Activated CD4-positive, alpha-beta T cell treated with anti-CD3 and anti-CD28 coated beads, Interleukin-2, Interleukin-6, amounts not matched to agents 100 ng/mL and 50 ng/mL, durations not matched to agents 16 hours and 8 hours (primary cell): ENCODE data around the gene CEP97.
"Not testable (repeated sequence)": the region's sequence is repeated elsewhere in the genome, so short reads cannot be mapped to it uniquely, and the experiment has no call there.

Experiments
- DNase-seq: peaks from one replicate; pipeline ENCODE4 v3.0.0-alpha.2; 2020

The CEP97 gene

DNA sequence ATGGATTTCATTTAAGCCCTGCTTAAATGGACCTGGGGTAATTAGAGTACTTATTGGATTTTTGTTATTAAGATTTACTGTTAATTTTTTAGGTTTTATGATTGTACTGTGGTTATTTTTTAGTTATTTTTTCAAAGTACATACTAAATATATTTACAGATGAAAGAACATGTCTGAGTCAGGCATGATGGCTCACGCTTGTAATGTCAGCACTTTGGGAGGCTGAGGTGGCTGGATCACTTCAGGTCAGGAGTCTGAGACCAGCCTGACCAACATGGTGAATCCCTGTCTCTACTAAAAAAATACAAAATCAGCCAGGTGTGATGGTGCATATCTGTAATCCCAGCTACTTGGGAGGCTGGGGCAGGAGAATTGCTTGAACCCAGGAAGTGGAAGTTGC is 21.7 kb upstream of the CEP97 start:
- DNase-seq: no peak

DNA sequence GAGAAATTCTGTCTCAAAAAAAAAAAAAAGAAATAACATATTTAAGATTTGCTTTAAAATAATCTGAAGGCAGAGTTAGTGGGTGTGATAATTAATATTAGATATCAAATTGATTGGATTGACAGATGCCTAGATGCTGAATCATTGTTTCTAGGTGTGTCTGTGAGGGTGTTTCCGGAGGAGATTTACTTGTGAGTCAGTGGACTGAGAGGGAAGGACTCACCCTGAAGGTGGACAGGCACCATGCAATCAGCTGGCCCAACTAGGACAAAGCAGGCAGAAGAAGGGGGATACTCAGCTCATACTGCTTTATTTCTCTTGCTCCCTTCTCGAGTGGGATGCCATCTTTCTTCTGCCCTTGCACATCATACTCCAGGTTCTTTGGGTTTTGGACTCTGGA is 21.2 kb upstream of the CEP97 start:
- DNase-seq: no peak

DNA sequence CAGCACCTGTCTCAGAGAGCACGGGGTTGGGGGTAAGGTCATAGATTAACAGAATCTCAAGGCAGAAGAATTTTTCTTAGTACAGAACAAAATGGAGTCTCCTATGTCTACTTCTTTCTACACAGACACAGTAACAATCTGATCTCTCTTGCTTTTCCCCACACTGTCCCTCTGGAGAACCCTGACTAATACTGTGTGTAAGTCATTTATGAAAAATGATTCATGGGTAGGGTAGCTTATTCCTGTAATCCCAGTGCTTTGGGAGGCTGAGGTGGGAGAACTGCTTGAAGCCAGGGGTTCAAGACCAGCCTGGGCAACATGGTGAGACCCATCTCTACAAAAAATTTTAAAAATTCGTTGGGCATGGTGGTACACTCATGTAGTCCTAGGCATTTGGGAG is 19.8 kb upstream of the CEP97 start:
- not testable (repeated sequence) for DNase-seq

DNA sequence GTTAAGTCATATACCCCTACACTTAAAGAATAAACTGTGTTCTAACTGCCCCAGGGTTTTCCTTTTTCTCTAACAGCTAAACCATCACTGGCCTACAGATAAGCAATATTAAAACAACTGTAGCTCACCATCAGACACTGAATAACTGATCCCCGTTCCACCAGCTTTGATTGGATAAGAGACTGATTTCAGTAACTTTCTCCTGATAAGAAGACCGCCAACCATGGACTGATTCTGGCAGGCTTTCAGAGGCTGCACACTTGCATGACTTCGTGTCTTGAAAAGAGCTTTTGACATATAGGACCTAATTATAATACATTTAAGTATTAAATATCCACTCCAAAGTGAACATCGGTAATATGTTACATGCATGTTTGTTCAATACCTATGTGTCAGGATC is 15.3 kb upstream of the CEP97 start:
- no peak for DNase-seq

DNA sequence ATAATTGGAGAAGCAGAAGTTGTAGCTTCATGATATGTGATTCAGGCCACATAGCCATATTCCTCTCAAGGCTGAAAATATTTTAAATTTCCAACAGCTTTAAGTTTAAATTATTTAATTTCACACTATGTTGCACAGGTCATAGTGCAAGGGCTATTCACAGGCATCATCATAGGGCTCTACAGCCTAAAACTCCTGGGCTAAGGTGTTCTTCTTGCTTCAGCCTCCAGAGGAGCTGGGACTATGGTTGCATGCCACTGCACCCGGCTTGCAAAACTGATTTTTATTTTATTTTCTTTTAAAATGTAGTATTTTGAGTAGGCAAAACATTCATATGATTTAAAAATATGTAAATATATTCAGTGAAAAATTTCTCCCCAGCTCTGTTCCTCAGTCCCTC is 6.0 kb upstream of the CEP97 start:
- no peak for DNase-seq

DNA sequence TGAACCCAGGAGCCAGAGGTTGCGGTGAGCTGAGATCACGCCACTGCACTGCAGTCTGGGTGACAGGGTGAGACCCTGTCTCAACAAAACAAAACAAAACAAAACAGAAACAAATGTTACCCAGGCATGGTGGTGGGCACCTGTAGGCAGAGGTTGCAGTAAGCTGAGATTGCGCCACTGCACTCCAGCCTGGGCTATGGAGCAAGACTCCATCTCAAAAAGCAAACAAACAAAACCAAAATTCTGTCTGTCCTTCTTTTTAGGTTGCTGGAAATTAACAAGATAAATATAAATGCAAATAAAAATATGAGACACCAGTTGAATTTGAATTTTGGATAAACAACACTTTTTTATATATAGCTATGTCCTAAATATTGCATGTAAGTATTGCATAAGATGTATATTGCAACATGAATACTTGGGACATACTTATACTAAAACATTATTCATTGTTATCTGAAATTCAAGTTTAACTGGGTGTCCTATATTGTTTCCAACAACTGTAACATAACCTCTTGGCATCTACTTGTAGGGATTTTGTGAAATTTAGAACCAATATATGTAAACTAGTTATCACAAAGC is 4.7 kb upstream of the CEP97 start:
- no peak for DNase-seq

DNA sequence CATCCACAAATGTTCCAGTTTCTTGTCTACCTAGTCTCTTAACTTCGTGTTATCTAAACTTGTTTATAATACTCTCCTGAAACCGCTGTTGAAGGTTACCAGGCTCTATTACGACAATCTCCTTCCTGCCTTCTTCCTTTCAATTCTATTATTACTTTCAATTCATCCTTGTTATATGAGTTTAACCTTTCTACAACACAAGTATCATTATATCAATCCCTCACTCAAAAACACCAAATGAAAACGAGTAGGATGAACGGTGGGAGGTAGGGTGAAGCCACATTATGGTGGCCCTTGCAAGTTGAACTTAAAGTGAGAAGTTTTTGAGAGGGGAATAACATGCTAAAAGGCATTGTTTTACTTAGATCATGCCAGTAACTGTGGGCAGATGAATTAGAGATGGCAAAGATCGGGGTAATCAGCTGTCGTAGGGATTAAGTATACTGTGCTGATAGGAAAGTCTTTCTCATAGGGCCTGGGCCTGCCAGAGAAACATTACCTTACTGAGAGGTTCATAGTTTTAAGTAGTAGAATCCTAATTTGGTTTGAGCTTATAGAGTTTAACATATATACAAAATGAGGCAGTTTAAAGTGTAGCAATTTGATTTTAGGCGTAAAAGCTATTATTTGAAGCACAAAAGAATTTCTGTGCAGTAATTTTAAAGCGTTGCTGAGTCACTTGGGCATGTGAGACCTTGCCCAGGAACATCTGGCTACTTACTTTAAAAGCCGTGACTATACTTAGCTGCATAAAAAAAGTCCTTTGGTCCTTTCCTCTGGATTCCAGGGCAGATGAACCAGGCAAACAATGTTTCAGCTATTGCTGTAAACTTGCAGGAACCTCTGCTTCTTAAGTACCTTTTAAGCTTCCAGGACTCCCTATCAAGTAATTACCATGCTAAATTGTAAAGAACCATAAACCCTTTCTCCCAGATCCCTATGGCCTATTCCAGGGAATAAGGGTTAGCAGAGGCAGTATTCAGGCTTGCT is 3.3 kb upstream of the CEP97 start:
- peak; percentile 15 for DNase-seq

DNA sequence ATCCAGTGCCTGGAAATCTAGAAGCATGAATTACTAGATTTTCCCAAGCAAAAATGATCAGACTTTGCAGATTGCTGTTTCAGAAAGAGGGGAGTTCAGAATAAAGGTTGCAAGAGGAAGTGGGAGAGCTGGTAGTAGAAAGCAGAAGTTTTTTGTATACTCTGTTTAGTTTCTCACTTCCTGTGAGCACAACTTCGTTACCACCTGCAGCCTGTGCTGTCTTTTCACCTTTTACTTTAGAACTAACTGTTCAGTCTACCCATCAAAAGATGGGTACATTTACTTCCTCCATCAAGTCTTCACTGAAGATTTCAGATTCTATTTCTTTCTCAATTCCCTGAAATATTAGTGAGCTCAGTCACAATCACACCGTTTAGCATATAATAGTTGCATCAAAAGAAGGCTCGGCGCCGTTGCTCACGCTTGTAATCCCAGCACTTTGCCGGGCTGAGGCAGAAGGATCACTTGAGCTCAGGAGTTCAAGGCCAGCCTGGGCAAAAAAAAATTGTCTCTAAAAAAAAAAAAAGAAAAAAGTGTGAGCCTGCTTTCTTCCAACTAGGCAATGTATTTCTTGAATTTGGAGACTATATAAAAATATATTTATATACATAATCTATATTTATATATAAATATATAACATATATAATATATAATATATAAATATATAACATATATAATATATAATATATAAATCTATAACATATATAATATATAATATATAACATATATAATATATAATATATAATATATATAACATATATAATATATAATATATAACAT is 1.8 kb upstream of the CEP97 start:
- DNase-seq: peak; percentile 45

DNA sequence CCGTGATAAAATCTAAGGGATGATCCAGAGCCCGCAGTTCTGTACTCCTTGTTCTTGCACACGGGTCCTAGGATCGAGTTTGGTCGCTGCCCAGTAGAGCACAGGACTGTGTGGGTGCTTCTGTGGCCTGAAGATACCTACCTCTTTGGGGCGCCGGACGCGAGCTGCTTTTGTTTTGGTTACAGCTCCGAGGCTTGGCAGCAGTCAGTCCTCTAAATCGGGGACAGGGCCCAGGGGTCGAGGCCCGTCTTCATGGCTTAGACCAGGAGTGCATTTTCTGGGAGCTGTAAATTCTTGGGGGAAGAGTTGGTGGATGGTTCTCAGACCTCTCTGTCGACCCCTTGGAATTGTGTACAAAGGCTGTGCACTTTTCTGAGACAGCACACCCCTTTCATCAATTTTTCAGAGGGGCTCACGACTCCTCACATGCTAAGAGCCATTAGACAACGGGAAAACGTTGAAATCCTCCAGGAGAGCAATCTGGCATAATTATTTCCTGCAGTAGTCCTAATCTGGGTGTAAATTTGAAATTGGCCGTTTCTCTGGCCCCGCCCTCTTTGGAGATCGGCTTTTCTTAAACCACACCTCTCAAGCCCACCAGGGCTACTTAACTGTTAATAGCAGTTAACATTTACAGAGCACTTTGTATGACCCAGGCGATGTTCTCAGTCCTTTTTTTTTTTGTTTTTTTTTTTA is 928 bp downstream of the CEP97 start:
- peak; percentile 33 for DNase-seq

DNA sequence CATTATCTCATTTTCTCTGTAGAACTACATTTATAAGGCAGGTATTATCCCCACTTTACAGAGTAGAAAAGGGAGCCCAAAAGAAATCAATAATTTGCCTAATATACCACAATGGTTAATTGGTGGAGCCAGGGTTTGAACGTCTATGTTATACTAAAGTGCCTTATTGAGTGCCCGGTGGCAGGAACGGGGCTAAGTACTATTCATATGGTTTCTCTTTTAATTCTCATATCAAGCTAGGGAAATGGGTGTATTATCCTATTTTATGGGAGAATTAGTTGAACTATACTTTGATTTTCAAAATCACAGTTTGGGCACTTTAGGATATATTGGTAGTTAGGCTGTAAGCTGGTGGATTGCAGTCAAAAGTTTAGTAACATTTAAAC is 1.5 kb downstream of the CEP97 start:
- no peak for DNase-seq

DNA sequence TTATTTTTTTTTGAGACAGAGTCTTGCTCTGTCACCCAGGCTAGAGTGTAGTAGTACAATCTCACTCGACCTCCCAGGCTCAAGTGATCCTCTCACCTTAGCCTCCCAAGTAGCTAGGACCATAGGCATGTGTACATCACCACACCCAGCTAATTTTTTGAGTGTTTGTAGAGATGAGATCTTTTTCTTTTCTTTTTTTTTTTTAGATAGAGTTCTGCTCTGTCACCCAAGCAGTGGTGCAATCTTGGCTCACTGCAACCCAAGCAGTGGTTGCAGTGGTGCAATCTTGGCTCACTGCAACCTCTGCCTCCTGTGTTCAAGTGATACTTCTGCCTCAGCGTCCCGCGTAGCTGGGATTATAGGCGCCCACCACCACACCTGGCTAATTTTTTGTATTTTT is 5.2 kb downstream of the CEP97 start:
- DNase-seq: no peak

DNA sequence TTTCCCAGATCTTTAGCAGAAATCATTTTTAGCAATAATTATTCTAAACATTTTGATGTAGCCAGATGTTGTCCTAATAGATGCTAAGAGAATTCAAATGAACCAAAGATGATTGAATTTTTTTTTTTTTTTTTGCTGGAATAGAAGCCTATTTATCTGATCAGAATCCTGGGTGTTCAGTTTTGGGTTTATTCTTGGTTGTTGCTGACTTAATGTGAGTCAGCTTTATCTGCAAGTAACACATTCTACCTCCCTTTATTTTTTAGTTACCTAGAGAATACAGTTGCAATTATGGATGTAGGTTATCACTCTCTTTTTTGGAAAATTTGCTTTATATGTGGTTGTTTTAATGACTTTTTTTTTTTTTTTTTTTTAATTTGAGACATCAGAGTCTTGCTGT is 6.4 kb downstream of the CEP97 start:
- no peak for DNase-seq

DNA sequence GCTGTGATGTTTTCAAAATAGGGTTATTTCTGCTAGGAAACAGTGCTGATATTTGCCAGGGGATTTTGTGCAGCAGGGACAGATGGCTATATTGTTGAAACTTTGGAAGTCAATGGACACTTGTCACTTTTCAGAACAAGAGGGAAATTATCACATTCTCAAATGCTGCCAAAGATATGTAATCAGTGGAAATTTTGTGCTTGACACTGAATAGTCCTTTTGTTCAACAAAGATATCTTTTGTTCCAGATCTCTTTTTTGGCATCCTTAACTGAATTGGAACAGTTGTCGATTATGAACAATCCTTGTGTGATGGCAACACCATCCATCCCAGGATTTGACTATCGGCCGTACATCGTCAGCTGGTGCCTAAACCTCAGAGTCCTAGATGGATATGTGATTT is 7.8 kb downstream of the CEP97 start:
- DNase-seq: no peak

DNA sequence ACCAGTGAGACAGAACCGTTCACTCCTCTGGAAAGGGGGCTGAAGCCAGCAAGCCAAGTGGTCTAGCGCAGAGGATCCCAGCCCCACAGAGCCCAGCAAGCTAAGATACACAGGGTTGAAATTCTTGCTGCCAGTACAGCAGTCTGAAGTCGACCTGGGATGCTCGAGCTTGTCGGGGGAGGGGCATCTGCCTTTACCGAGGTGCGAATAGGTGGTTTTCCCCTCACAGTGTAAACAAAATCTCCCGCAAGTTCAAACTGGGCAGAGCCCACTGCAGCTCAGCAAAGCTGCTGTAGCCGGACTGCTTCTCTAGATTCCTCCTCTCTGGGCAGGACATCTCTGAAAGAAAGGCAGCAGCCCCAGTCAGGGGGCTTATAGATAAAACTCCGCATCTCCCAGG is 11.4 kb downstream of the CEP97 start:
- DNase-seq: no peak

DNA sequence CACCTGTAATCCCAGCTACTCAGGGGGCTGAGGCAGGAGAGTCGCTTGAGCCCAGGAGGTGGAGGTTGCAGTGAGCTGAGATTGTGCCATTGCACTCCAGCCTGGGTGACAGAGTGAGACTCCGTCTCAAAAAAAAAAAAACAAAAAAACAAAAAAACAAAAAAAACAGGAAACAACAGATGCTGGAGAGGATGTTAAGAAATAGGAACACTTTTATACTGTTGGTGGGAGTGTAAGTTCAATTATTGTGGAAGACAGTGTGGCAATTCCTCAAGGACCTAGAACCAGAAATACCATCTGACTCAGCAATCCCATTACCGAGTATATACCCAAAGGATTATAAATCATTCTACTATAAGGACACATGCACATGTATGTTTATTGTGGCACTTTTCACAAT is 17.5 kb downstream of the CEP97 start:
- DNase-seq: not testable (repeated sequence)

DNA sequence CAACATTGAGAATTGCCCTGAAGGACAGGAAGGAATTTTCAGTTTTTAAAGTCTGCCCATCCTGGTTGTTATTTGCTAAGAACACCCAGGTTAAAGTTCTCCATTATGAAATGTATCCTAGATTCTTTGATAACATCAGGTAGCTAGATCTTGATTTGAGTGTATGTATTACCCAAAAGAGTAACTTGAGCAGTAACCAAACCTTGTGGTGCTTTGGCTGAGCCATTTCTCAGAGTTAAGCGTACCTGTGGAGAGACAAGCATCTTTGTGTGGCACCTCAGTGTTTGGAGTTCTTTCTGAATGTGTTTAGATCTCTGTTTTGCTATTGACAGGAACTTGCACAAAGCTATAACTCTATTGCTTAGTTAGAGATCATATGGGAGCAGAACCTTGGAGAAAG is 20.4 kb downstream of the CEP97 start:
- no peak for DNase-seq

DNA sequence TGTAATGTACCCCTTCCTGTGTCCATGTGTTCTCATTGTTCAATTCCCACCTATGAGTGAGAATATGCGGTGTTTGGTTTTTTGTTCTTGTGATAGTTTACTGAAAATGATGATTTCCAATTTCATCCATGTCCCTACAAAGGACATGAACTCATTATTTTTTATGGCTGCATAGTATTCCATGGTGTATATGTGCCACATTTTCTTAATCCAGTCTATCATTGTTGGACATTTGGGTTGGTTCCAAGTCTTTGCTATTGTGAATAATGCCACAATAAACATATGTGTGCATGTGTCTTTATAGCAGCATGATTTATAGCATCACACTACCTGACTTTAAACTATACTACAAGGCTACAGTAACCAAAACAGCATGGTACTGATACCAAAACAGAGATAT is 21.5 kb downstream of the CEP97 start:
- not testable (repeated sequence) for DNase-seq

DNA sequence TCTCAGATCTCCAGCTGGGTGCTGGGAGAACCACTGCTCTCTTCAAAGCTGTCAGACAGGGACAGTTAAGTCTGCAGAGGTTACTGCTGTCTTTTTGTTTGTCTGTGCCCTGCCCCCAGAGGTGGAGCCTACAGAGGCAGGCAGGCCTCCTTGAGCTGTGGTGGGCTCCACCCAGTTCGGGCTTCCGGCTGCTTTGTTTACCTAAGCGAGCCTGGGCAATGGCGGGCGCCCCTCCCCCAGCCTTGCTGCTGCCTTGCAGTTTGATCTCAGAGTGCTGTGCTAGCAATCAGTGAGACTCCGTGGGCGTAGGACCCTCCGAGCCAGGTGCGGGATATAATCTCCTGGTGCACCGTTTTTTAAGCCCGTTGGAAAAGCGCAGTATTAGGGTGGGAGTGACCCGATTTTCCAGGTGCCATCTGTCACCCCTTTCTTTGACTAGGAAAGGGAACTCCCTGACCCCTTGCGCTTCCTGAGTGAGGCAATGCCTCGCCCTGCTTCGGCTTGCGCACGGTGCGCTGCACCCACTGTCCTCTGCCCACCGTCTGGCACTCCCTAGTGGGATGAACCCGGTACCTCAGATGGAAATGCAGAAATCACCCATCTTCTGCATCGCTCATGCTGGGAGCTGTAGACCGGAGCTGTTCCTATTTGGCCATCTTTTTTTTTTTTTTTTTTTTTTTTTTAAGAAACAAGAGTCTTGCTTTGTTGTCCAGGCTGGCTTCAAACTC is 29.1 kb downstream of the CEP97 start:
- DNase-seq: peak; percentile 17

DNA sequence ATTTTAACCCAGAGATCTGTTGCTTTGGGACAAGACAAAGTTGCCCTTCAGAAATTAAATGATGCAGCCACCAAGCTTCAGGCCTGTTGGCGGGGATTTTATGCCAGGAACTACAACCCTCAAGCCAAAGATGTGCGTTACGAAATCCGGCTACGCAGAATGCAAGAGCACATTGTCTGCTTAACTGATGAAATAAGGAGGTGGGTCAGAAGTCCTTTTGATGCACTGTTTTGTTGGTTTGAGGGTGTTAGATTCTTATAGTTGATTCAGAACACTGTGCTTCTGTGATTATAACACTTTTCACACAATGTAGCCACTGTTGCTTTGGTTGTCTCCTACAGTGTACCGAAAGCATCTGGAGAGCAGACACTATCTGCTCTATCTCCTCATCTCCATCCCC is 33.8 kb downstream of the CEP97 start:
- DNase-seq: no peak

DNA sequence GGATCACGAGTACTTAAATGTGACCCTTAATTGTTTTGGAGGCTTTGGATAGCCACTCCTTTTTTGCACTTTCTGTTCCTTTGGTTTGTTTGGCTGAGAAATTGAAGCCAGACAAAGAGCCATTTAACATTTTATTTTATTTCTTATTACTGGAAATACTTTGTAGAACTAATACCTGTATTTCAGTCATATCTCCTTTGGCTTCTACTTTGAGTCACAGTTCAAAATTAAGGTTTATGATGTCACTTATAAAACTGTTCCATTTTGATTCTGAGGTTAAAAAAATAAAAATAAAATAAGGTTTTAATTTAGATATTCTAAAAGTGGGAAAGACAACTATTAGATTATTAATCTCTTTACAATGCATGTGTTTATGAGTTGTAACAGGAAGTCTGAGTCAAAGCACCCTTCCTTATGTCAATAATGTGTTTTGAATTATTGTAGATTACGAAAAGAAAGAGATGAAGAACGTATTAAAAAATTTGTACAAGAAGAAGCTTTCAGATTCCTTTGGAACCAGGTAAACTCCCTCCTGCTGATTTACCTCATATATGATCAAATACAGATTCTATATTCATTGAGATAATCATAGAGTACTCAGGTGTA is 37.7 kb downstream of the CEP97 start:
- DNase-seq: no peak

DNA sequence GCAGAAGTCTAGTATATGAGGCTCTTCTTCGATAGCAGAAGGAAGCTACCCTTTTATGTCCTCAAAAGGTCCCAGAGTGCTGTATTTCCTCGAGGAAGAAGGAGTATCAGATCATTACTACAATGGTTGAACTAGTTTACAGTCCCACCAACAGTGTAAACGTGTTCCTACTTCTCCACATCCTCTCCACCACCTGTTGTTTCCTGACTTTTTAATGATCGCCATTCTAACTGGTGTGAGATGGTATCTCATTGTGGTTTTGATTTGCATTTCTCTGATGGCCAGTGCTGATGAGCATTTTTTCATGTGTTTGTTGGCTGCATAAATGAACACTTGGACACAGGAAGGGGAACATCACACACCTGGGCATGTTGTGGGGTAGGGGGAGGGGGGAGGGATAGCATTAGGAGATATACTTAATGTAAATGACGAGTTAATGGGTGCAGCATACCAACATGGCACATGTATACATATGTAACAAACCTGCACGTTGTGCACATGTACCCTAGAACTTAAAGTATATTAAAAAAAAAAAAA is 53.4 kb downstream of the CEP97 start:
- DNase-seq: not testable (repeated sequence)
